ENCODE results near the gene BTBD9.

GRCh38 chr6:38193051-38193450 lies 446.7 kb downstream of the BTBD9 start:
- no peak for TF ChIP-seq POLR2A (IDR thresholded peaks at IDR 0.05; ENCODE audit: low read depth, low read length)
- TF ChIP-seq TAF1 (IDR thresholded peaks at IDR 0.05; ENCODE audit: borderline replicate concordance, low read depth, low read length): no peak
- TF ChIP-seq POLR2AphosphoS5 (IDR thresholded peaks at IDR 0.05; ENCODE audit: low read depth, low read length): no peak
